DMS79 (cell line): ENCODE results near the gene VPS8.
"Not testable (repeated sequence)": the region's sequence is repeated elsewhere in the genome, so short reads cannot be mapped to it uniquely, and the experiment has no call there.

Experiments
- DNase-seq: peaks from one replicate; lab custom pipeline; 2025; lab: John Stamatoyannopoulos, UW

The VPS8 gene

DNA sequence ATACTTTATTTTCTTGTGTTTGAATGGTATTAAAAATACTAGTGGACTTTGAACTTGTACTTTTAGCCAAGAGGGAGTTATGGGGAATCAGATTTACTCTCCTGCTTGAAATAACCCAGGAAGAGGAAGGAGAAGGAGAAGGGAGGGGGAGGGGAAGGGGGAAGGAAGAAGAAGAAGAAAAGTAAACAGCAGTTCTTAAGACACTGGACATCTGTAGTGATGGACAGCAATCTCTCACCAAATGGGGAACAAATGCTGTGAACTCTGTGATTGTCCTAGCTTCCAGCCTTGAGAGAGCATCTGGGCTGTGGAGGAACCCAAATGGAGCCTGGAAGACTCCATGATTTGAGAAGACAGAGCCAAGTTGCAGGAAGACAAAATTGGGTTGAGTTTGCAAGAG is 52.0 kb downstream of the VPS8 start:
- DNase-seq: no peak

DNA sequence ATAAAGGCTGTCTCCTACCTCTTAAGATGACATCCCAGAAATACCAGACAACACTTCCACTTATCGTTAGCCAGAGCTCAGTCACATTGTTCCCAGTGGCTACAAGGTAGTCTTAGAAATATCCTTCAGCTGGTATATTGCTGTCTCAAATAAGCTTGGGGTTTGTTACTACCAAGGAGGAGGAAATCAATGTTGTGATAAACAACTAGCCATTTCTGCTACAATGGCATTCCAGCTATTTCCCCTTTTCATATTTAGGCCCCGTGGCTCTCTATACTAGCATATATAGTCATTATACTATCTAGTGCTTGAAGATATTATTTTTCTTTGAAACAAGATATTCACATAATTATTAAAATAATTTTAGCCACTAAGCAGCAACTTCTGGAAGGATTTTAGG is 56.5 kb downstream of the VPS8 start:
- no peak for DNase-seq

DNA sequence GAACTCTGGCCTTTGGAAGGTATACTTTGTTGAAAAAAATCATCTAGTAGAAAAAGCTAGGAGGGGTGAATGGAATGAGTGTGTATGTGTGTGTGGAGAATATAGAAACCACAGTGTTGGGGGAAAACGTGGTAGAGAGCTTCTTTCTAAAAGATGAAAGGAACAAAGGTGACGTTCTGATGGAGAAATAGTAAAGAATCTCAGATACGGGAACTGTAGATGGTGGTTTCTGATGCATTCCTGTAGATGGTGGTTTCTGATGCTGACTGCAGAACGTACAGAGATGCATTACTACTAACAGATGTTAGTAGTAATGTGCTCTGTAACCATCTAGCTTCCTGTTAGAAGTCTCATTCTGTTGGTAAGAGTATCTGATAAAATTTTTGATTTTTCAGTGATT is 60.2 kb downstream of the VPS8 start:
- DNase-seq: no peak

DNA sequence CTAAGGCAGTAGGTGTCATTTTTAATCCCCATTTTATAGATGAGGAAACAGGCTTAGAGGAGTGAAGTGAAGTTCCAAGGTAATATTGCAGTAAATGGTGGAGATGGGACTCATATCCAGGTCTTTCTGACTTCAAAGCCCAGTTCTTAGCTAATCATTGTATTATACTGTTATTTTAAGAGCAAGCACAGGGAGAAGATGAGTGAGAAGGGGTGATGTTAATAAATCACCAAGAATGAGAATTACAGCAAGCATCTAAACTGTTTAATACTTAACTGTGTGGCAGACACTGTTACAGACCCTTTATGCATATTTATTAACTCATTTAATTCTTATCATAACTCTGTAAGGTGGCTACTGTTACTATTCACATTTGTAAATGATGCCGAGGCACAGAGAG is 61.2 kb downstream of the VPS8 start:
- DNase-seq: no peak

DNA sequence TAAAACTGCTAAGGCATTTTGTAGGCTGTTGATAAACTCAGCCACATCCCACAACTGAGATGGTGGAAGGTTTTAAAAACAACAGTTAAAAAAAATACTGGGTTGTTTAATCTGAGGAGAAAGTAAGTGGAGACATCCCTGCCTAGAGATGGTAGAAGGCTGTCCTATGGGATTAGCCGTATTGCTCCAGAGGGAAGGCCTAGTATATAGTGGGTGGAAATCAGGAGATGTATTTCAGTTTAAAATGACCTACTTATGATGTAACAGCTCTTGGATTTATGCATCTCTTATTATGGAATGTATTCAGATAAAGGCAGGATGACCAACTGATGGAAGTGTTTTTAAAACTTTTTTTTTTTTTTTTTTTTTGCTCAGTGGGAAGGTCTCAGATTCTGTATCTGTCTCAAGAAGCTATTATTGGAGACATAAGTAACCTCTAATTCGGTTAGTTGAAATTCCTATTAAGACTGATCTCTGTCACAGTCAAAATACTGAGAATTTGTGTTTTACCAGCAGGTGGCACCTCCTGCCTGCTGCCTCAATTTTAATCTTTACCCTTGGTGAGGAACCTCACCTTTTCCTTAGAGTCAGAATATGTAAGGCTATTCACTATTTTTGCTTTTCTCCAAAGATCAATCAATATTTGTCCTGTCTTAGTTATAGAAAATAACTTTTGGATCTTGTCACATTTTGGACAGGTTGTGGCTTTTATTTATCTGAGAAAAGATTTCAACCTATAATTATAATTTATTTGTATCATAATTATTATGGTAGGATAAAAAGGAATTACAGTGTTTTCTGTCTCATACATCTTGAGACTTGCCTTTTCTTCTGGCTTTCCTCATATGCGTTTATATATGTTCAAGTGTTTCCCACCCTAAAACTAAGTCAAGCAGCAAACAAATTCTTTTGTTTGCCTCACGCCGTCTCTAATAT is 63.0 kb downstream of the VPS8 start:
- peak; percentile 18 for DNase-seq

DNA sequence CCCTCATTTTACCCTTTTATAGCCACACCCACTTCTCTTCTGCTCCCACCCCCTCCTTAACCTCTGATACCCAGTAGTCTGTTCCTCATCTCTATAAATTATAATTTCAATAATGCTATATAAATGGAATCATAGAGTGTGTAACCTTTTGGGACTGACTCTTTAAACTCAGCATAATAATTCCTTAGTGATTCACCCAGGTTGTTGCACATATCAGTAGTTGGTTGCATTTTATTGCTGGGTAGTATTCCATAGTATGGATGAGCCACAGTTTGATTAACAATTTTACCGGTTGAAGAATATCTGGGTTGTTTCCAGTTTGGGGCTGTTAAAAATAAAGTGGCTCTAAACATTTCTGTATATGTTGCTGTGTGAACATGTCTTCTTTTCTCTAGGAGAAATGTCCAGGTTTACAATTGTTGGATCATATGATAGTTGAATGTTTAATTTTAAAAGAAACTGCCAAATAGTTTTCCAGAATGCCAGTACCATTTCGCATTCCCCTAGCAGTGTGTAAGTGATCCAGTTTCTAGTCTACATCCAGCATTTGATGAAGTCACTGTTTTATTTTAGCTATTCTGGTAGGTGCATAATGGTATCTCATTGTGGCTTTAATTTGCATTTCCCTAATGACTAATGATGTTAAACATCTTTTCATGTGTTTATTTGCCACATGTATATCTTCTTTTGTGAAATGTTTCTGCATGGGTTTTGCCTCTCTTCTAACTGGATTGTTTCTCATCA is 68.5 kb downstream of the VPS8 start:
- DNase-seq: no peak

DNA sequence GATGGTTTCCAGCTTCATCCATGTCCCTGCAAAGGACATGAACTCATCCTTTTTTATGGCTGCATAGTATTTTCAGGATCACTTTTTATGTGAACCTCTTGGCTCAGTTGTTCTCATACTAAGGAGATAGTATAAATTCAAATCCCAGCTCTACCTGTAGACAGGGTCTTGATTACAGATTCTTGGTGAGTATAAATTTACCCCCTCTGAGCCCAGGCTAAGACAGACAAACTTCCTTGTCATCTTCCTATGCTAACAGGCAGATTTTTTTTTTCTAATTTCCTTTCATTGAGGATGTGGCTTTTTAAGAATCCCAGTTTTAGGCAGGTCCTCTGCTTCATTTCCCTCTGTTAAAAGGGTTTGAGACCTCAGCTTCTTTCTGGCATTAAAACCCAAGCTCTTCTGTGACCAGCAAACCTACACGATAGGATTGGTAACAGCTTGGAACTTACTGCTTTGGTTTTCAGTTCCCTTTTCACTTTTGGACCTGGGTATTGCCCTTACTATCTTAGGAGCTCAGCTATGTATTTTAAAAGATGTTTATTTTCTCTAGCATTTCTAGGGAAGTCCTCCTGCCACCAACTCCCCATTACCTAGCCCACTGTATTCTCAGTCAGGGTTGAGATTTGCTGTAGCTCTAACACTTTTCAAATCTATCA is 72.5 kb downstream of the VPS8 start:
- no peak for DNase-seq

DNA sequence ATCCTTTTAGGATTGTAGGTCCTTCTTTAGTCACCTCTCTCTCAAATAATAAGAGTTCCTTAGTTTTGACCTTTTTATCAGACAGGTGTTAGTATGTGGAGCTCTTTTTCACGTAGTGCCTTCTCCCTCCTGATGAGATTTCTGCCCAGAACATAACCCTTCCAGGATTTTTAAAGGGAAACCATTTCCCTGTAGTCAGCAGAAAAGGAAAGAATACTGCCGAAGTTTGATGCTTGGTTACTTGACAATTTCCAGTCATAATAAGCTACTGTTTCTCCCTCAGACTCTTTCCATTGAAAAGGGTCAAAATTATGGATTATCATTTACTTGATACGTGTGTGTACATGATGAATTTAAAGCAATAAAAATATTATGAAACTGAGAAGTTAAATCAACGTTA is 73.1 kb downstream of the VPS8 start:
- DNase-seq: no peak

DNA sequence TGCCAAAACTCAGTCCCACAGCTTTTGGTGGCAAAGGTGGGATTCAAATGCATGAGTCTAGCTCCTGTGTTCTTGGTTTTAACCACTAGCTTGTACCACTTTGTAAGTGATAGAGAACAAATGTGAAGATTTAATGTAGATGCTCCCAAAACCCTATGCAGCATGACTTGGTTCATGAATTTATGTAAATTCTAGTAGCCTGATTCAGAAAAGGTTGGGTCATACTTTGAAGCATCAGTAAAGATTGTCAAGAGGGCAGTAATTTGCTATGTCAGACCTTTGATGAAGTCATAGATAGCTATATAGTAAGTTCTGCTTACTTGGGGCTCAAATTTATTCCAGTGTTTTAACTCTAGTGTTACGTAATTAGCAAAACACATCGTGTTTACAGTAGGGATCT is 75.6 kb downstream of the VPS8 start:
- no peak for DNase-seq

DNA sequence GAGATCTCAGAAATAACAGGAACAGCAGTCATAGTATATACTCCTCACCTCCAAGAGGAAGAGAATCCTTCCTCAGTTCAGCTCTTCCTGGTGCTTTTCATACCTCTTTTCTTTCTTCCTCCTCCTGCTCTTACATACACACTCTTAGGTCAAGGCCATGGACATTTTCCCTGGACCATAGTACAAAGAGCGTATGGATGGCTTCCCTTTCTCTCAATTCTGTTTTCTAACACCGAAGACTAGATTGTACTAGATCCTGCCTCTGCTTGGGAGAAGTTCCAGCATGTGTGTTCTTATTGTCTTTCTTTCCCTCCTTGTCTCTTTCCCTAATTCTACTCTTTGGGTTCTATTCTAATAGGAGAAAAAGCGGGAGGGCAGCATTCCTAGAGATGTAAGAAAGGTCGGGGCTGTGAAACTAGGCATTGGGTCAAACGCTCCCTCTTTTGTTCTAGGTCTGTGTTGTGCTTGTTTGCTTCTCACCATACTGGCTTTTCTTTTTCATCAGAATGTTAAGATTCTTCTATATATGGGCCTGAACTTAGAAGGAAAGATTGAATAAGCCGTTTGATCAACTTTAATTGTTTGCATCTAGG is 77.4 kb downstream of the VPS8 start:
- DNase-seq: no peak

DNA sequence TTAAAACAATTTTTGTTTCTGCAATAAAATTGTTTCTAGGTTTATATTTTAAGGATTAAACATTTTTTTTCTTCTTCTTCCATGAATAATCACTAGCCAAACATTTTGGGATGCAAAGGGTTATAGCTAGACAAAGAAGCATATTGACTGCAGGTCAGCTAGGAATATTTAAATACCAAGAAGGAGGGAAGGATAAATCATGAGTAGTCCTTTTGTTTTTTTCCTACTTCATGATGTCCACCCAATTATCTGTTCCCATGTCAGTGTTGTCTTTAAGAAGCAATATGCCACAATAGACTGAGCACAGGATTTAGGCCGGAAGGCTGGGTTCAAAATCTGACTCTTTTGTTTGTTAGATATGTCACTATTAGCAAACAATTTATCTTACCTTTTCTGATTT is 82.1 kb downstream of the VPS8 start:
- DNase-seq: no peak

DNA sequence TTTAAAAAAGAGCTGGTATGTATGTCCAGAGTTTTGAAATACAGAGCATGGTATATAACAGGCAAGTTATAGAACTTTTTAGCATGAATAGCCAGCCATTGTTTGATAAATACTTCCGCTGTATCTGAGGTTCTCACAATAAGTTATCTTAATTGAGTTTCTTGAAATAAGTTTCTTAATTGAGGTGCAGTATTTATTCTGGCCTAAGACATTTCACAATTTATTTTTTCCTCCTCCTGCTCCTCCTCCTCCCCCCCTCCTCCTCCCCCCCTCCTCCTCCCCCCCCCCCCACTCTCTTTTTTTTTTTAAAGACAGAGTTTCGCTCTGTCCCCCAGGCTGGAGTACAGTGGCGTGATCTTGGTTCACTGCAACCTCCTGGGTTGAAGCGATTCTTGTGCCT is 83.4 kb downstream of the VPS8 start:
- DNase-seq: no peak

DNA sequence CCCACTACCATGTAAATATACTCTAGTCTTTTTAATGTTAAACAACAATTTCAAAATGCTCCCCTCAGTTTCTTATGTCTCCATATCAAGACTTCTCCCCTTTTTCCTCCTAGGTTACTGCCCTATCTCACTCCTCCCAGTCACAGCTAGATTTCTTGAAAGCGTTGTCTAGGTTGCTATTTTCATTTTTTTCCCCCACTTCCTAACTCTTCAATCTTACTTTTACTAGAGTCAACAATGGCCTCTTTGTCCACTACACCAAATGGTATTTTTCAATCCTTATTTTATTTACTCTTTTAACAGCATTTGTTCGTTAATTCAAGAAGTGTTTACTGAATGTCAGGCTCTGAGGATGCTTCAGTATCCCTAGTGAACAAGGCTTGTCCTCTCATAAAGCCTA is 84.4 kb downstream of the VPS8 start:
- DNase-seq: no peak

DNA sequence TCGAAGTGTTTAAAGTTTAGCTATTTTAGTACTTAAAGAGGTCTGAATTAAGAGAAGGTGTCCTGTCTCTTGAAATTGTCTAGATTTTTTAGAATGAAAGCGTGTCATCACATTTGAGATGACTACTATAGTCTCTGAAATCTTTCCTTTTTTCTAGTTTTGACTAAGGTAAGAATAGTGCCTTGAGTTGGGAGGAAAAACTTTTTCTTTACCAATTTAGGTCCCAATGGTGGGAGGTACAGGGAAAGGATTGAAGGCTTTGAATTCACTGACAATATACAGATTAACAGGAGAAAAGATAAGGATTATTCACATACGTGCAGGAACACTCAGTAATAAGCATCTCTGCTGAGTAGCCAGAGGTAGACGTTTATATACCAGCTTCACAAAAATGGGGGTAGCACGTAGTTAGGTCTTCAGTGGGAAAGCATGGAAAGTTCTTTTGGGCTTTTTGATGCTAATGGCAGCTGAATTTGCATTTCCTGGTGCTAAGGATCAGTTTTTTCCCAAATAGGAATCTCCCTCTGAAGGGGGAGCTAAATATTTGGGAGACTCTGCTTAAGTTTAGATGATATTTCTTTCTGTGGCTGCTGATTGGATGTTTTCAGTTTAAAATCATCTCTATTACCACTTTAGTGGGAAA is 88.1 kb downstream of the VPS8 start:
- DNase-seq: no peak

DNA sequence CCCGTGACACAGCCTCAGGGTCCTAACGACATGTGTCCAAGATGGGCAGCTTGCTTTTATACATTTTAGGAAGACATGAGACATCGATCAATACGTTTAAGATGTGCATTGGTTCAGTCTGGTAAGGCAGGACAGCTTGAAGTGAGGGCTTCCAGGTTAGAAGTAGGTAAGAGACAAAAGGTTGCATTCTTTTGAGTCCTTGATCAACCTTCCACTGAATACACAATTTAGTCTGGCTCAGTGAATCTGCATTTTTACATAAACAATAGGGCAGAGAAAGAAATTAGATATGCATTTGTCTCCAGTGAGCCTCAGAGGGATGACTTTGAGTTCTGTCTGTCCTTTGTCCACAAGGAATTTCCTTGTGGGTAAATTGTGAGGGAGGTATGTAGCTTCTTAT is 95.1 kb downstream of the VPS8 start:
- DNase-seq: not testable (repeated sequence)

DNA sequence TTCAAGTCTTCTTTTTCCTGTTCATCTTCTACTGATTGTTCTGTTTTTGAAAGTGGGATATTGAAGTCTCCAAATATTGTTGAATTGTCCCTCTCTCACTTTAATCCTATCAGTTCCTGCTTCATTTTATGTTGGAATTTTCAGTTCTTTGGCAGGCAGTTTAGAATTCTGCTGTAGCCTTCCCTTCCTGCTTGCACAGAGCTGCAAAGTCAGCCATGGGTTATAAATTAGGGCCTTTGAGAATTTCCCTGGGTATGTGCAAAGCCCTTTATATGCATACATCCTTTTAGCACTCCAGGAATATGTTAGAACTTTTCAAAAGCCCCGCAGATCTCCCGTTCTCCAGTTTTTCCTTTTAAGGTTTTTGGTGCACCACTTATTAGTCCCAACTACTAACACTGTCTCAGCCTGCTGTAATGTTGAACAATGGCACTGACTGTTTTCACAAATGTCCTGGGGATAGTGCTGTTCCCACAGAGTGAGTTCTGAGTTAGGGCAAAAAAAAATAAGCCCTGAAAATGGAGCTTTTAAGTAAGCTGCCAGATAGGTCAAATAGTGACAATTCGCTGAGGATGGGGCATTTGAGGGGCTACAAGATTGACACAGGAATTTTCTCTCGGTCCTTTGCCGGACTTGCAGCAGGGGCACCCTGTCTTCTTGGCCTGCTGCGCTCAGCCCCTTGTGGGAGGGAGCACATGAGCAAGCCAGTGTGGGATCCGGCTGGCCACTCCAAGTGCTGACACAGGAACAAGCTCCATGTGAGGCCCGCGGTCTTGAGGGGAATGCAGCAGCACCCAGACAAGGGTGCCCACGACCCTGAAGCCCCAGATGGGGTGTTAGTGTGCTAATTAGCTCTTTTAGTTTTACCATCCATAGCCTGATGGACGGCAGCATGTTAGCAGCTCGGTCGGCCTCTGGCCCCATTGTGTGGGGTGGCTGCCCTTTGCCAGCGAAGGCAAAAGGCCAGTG is 96.0 kb downstream of the VPS8 start:
- no peak for DNase-seq

DNA sequence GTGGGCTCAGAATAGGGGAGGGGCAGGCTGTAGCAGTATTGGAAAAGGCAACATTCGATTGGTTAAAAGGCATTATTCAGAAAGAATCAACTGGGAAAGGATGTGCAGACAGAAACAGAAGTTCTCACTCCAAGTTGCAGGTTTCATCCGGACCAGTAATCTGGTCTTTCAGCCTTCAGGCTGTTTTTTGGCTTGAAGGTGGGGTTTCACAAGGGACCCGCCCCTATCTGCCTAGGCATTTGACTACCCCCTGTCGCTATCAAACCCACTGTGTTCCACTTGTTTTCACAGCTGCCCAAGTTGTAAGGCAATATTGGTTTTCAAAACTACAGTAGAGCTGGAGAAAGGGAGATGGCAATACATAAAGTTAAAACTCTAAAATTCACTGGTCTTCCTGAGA is 96.9 kb downstream of the VPS8 start:
- DNase-seq: no peak

DNA sequence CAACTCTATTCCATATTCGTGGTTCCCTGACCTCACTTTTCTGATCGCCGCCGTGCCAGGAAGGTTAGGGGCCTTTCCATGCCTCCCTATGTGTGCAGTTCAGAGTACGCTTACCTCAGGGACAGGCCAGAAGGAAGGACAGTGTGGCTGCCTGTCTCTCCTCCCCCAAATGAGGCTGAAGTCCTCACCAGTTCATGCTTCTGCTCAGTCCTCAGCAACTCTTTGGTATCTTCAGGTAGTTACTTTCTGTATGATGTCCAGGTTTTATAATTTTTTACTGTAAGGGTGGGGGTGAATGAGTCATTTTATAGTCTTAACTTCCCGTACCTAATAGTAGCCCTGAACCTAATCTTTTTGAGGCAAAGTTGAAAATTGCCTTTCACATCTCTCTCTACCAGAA is 98.7 kb downstream of the VPS8 start:
- DNase-seq: no peak

DNA sequence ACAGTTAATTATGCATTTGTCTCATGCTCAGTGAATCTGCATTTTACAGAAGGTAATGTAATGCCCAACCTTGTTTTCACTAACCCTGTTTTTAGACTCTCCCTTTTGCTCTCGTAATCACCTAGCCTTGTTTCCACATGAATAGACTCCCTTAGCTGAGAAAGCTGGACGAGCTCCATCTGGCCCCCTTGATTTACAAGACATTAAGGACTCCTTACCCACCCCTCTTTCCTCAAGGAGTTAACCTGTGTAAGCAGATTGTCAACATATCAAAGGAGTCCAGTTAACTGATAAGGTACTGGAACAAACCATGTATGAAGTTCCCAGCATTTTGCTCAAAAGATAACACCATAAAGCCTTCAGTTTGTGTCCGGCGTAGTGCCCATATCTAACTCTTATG is 99.6 kb downstream of the VPS8 start:
- peak; percentile 69 for DNase-seq

DNA sequence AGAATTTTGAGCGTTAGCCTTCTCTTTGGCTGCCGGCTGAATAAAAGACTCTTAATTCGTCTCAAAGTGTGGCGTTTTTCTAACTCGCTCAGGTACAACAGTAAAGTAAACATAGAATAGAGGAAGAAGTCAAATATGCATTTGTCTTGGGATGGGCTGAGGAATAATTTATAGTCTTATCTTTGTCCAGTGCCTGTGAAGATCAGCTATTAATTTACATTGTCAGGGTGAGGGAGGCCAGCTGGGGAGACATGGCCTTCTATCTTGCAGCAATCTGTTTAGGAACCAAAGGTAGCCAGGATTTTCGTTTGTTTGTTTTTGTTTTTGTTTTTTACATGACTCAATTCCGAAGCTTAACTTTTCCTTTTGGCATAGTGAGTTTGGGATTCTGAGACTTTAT is 100.2 kb downstream of the VPS8 start:
- no peak for DNase-seq

DNA sequence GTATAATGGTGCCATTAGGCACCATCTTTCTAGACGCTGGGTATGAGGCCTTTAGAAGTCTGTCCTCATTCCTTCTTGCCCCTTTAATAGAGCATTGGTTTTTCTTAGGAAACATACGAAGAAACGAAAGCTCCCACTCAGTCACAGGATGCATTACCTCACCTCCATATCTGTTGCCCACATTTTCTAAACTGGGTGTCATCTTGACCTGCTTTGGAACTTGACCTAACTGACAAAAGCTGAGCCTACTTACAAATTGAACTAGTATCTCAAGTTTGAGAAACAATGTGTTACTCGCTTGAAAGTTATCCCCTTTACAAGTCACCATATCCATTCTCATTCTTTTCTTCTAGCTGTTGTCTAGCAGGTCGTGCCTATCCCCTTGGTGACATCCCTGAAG is 102.7 kb downstream of the VPS8 start:
- DNase-seq: no peak
